ENCODE results near the gene CCDC157.

The CCDC157 gene

DNA sequence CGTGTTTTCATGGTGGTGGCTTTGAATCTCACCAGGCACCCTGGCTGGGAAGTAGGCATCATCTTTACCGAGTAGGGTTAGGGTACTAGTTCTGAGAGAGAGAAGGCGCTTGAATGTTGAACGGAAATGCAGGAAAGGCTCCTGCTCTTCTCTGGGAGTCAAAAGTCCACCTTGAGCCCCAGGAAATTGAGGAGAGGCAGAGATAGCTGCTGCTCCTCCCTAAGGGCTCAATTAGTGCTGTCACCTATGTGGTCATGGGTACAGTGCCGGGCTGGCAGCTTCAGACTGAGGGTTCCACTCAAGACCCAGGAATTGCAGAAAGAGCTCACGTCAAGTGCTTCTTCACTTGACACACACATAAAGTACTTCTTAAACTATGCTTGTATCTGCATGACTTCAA lies 1.7 kb downstream of the CCDC157 start:
- TF ChIP-seq ZFX (IDR thresholded peaks at IDR 0.05; ENCODE audit: borderline replicate concordance): no peak
- TF ChIP-seq, protein P1, sequence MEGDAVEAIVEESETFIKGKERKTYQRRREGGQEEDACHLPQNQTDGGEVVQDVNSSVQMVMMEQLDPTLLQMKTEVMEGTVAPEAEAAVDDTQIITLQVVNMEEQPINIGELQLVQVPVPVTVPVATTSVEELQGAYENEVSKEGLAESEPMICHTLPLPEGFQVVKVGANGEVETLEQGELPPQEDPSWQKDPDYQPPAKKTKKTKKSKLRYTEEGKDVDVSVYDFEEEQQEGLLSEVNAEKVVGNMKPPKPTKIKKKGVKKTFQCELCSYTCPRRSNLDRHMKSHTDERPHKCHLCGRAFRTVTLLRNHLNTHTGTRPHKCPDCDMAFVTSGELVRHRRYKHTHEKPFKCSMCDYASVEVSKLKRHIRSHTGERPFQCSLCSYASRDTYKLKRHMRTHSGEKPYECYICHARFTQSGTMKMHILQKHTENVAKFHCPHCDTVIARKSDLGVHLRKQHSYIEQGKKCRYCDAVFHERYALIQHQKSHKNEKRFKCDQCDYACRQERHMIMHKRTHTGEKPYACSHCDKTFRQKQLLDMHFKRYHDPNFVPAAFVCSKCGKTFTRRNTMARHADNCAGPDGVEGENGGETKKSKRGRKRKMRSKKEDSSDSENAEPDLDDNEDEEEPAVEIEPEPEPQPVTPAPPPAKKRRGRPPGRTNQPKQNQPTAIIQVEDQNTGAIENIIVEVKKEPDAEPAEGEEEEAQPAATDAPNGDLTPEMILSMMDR (IDR thresholded peaks at IDR 0.05): no peak
- H3K27ac ChIP-seq: no peak overlapping the region

DNA sequence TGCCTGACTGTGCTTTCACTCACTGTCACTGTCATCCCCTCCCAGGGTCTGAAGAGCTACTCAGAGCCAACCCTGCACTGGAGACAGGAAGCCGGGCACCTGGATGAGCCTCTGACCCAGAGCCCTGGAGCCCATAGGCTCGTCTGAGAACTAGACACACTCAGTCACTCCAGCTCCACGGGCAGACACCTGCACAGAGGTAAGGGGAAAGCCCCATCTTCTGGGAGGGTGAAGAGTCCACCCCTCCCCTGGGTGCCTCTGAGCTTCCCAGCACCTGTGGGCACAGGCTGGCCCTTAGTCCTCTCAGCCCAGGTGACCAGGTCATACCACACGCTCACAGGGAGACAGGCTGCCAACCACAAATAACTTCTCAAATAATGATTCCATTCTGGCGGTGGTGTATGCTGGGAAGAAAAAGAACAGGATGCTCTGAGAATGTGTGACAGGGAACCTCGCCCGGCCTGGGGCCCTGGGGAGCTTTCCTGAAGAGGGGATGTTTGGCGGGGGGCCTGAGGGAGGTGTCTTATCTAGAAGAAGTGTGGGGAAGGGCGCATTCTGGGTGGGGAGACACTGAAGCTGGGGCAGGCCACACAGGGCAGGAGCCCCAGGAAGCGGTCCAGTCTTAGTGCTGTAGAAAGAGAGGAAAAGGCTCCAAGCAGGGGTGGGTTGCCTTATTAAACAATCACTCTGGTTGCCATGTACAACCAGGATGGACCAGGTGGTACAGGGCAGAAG lies 5.3 kb downstream of the CCDC157 start:
- H3K27ac ChIP-seq: no peak overlapping the region
- TF ChIP-seq, protein P1 (IDR thresholded peaks at IDR 0.05): no peak
- no peak for TF ChIP-seq ZFX (IDR thresholded peaks at IDR 0.05; ENCODE audit: borderline replicate concordance)

DNA sequence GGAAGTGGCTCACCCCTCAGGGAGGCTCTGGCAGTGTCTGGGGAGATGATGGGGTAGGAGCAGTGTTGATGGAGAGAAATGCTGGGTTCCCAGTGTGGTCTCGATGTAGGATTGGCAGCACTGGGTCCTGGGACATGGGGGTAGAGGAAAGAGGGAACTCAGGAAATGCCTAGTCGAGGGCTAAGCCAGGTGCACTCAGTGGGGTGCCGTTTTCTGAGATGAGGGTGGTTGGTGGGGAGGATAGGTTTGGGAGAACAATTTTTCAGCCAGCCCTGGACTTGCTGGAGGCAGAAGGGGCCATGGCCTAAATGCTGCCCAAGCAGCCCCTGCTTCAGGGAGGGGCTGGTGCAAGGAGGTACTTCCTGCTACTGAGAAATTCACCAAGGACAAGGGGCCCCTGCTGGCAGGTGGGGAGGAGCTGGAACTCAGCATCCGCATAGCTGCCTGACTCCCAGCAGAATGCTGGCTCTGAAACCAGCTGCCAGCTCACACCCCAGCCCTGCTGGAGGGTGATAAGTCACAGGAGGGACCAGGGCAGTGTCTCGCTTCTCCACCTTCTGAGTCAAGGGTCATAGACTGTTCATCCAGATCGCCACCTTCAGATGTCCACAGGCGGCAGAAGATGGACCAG lies 6.0 kb downstream of the CCDC157 start:
- TF ChIP-seq ZFX (IDR thresholded peaks at IDR 0.05; ENCODE audit: borderline replicate concordance): no peak
- TF ChIP-seq, protein P1 (IDR thresholded peaks at IDR 0.05): no peak
- H3K27ac ChIP-seq: no peak overlapping the region

DNA sequence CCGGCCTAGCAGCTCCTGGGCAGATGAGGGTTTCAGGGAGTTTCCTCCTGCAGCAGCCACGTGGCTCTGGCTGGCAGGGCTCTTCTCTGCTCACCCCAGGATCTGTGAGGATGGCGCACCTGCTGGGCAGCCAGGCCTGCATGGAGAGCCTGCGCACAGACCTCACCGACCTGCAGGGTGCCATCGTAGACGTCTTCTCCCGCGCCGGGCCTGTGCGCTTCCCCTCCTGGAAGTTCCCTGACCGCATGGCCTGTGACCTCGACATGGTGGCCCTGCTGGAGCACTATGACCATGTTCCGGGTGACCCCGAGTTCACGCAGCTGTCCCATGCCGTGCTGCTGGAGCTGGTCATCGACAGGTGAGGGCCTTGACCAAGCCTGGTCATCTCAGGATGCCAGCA lies 9.1 kb downstream of the CCDC157 start:
- TF ChIP-seq ZFX (IDR thresholded peaks at IDR 0.05; ENCODE audit: borderline replicate concordance): no peak
- TF ChIP-seq, protein P1 (IDR thresholded peaks at IDR 0.05): no peak
- H3K27ac ChIP-seq: no peak overlapping the region

- TF ChIP-seq, protein P1 (IDR thresholded peaks at IDR 0.05): no peak
- no peak for TF ChIP-seq ZFX (IDR thresholded peaks at IDR 0.05; ENCODE audit: borderline replicate concordance)
- no peak overlapping the region for H3K27ac ChIP-seq
These were observed 11.6 kb downstream of the CCDC157 start for GRCh38 chr22:30368420-30368819.

DNA sequence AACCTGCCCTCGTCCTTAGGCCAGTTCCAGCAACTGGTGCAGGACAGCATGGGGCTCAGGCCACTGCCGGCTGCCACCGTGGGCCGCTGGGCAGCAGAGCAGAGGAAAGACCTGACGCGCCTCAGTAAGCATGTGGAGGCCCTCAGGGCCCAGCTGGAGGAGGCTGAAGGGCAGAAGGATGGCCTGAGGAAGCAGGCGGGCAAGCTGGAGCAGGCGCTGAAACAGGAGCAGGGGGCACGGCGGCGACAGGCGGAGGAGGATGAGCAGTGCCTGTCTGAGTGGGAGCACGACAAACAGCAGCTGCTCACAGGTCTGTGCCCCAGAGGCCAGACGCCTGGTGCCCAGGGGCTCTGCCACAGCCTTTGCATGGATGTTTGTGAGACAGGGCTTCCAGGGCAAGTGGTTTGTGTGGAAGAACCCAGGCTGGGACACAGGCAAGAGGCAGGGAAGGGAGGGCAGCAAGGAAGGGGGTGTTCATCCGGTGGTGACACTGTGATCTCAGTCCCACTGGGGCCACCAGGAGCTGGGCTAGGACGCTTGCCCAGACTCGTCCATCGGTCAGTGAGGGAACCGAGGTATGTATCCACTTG lies 13.9 kb downstream of the CCDC157 start:
- TF ChIP-seq ZFX (IDR thresholded peaks at IDR 0.05; ENCODE audit: borderline replicate concordance): no peak
- TF ChIP-seq, protein P1 (IDR thresholded peaks at IDR 0.05): no peak

DNA sequence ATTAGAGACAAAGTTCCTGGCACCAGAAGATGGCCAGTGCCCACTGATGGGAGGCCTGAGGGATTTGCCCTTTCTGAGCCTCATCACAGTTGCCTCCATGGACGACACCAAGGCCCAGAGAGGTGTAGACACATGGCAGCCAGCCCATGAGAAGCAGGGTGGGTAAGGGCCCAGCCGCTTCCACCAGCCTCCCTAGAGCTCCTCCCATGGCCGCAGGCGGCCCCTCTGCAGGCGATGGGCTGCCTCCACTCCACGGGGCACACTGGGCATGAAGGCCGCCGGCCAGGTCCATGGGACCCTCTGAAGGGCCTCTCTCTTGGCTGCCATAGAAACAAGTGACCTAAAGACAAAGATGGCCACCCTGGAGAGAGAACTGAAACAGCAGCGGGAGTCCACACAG lies 14.5 kb downstream of the CCDC157 start:
- no peak for TF ChIP-seq ZFX (IDR thresholded peaks at IDR 0.05; ENCODE audit: borderline replicate concordance)
- TF ChIP-seq, protein P1 (IDR thresholded peaks at IDR 0.05): no peak
- H3K27ac ChIP-seq: no peak overlapping the region

More for the DNA sequence above, 13.9 kb downstream of the CCDC157 start:
- H3K27ac ChIP-seq: no peak overlapping the region
